ENCODE measurements around the gene HTN1. TPM values are rescaled to one million over a fixed set of nuclear protein-coding genes. Genes with fewer than 3 reads are reported as not detected.

Gene HTN1
- polyA plus RNA-seq, 1 donor (not counting 4 experiments of a cell fraction or from before 2014, with no cell fraction given), result not detected

DNA sequence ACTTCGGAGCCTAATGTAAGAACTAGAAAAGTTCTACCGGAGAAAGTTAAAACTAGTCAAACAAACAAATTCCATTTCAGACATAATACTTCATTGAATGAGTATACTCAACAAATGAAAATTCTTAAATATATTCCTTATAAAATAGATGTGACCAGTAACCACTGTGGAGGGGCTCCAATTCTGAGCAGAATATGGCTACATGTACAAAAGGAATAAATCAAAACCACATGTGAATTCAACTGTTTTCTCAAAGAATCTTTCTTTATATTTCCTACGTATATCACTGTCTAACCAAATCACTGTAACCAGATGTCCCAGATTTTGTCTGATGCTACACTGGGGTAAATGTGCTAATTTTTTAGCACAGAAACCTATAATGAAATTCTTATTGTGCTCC, 49.0 kb downstream of the HTN1 start:
- H3K36me3 ChIP-seq (ENCODE audit: control insufficient read depth in 2 of 2, extremely low read depth in 1 of 2, insufficient read depth in 2 of 2, low read length in 2 of 2), result no peaks in the 10 kb centered on the region
- DNase-seq (ENCODE audit: low read depth, low spot score) (no peak), FAIRE-seq (no peak)
- H3K27me3 ChIP-seq (ENCODE audit: control insufficient read depth, extremely low read depth, insufficient read depth, low read length), result no peaks in the 10 kb centered on the region
- H3K9ac ChIP-seq (ENCODE audit: control insufficient read depth, extremely low read depth, insufficient read depth, low read length), result no peak overlapping the region
- no peaks in the 10 kb centered on the region for H4K20me1 ChIP-seq (ENCODE audit: control insufficient read depth, extremely low read depth, insufficient read depth, low read length)
- no peaks in the 10 kb centered on the region for H3K79me2 ChIP-seq (ENCODE audit: control insufficient read depth, insufficient read depth, low read length)
- TF ChIP-seq EZH2 (IDR thresholded peaks at IDR 0.05; ENCODE audit: low read length), result no peak
- TF ChIP-seq, protein P1, sequence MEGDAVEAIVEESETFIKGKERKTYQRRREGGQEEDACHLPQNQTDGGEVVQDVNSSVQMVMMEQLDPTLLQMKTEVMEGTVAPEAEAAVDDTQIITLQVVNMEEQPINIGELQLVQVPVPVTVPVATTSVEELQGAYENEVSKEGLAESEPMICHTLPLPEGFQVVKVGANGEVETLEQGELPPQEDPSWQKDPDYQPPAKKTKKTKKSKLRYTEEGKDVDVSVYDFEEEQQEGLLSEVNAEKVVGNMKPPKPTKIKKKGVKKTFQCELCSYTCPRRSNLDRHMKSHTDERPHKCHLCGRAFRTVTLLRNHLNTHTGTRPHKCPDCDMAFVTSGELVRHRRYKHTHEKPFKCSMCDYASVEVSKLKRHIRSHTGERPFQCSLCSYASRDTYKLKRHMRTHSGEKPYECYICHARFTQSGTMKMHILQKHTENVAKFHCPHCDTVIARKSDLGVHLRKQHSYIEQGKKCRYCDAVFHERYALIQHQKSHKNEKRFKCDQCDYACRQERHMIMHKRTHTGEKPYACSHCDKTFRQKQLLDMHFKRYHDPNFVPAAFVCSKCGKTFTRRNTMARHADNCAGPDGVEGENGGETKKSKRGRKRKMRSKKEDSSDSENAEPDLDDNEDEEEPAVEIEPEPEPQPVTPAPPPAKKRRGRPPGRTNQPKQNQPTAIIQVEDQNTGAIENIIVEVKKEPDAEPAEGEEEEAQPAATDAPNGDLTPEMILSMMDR (optimal IDR thresholded peaks at IDR 0.05 in 1 of 3, IDR thresholded peaks at IDR 0.05 in 1 of 3, conservative IDR thresholded peaks at IDR 0.05 in 1 of 3; ENCODE audit: extremely low read depth in 1 of 3, insufficient read depth in 2 of 3, low read length in 3 of 3), result no peak
- no peaks in the 10 kb centered on the region for H3K9me3 ChIP-seq (ENCODE audit: control insufficient read depth, low read depth, low read length)
- H3K9me1 ChIP-seq (ENCODE audit: control insufficient read depth, extremely low read depth, insufficient read depth, low read length), result no peaks in the 10 kb centered on the region
- no peaks in the 10 kb centered on the region for H3K4me1 ChIP-seq (ENCODE audit: control insufficient read depth, extremely low read depth, insufficient read depth, low read length)
- no peak overlapping the region for H3K4me2 ChIP-seq (ENCODE audit: control insufficient read depth, extremely low read depth, insufficient read depth, low read depth, low read length)
- dilution Hi-C loops (cut with MboI; ENCODE audit: extremely low pct_ligation_motif_present, low sequenced_read_pairs), result no loop called here
- no peak overlapping the region for H3K4me3 ChIP-seq (ENCODE audit: control insufficient read depth in 2 of 3, extremely low read depth in 1 of 3, insufficient read depth in 2 of 3, low read depth in 1 of 3, low read length in 3 of 3)
- H3K27ac ChIP-seq (ENCODE audit: control insufficient read depth, insufficient read depth, low read length), result no peak overlapping the region
- H2AFZ ChIP-seq (ENCODE audit: control insufficient read depth, low read length), result no peak overlapping the region

Other genes starting within 250 kb of the HTN1 start
- gene SULT1E1, start 190.3 kb upstream of the HTN1 start, polyA plus RNA-seq, result 1.2 to 4.6 TPM (median 4.5 TPM) in 3 replicates
- not detected in 3 replicates for gene CSN1S1, start 119.4 kb upstream of the HTN1 start, polyA plus RNA-seq
- not detected in 3 replicates for gene CSN2, start 84.7 kb upstream of the HTN1 start, polyA plus RNA-seq
- gene STATH, start 54.5 kb upstream of the HTN1 start, polyA plus RNA-seq, result not detected in 3 replicates
- not detected in 3 replicates for gene HTN3, start 22.0 kb upstream of the HTN1 start, polyA plus RNA-seq
- not detected in 3 replicates for gene PRR27, start 103.8 kb downstream of the HTN1 start, polyA plus RNA-seq
- gene ODAM, start 145.3 kb downstream of the HTN1 start, polyA plus RNA-seq, result 0.15 TPM in 1 of 3 replicates, not detected in the others
- gene FDCSP, start 175.7 kb downstream of the HTN1 start, polyA plus RNA-seq, result not detected in 3 replicates
- gene CSN3, start 192.2 kb downstream of the HTN1 start, polyA plus RNA-seq, result not detected in 3 replicates

Measured in keratinocyte (primary cell).